ENCODE measurements around the gene AIMP1.

- TF ChIP-seq CTCF (IDR thresholded peaks at IDR 0.05), result no peak
- TF ChIP-seq POLR2A (IDR thresholded peaks at IDR 0.05), result no peak
Observed at GRCh38 chr4:106303548-106304281, 12.6 kb upstream of the AIMP1 start.

Data from adrenal gland (tissue), 5 donors.